Renal cortical epithelial cell (primary cell): ENCODE data around the gene CCDC24. TPM values are rescaled to one million over a fixed set of nuclear protein-coding genes. Genes with fewer than 3 reads are reported as not detected.

ENCODE experiments used
- DNase-seq: peaks from one replicate; pipeline ENCODE4 v3.0.0-alpha.2; 2011; ENCODE audit warnings: low read depth
- total RNA-seq: library from RNA; depleted of rRNA; stranded (reverse); fragments of >200 nt; gene quantifications from 2 replicates; pipeline ENCODE4 v1.2.3, GENCODE V29; 2014

CCDC24 gene
- total RNA-seq, 1 donor from 2014 or later = 6.5 TPM

DNA sequence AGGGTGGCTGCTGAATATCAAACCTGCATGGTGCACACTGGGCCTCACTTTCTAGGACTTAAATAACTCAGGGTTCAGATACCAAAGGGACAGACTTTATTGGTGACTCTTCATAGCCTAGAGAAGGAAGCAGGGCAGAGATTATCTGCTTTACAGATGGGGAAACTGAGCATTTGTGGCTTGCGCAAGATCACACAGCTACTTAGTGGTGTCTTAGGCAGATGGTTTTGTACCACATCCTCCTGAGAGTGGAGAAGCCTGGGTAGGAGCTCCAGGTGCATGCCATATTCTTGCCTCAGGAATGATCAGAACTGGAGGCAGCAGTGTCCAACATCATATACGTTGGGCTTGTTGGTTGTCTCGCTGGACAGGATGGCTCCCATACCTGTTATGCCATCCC is 28.4 kb upstream of the CCDC24 start:
- no peak for DNase-seq

- no peak for DNase-seq
Measured at GRCh38 chr1:43963890-43964289, 27.5 kb upstream of the CCDC24 start.

- DNase-seq = no peak
Measured at GRCh38 chr1:43965316-43965715, 26.1 kb upstream of the CCDC24 start.

GRCh38 chr1:43968348-43968948 is 23.0 kb upstream of the CCDC24 start:
- DNase-seq = no peak

GRCh38 chr1:43969416-43969745 is 22.0 kb upstream of the CCDC24 start:
- no peak for DNase-seq

- DNase-seq = peak; percentile 95
Measured at GRCh38 chr1:43969746-43970466, 21.5 kb upstream of the CCDC24 start, which contains the start of gene DPH2. Gene DPH2, plus strand, starts transcription at chr1:43970010. Its CDS starts 166 bp downstream, at chr1:43970176.

- DNase-seq = no peak
Measured at GRCh38 chr1:43970502-43970901, 20.9 kb upstream of the CCDC24 start.

- no peak for DNase-seq
Measured at GRCh38 chr1:43970911-43971310, 20.5 kb upstream of the CCDC24 start.

- no peak for DNase-seq
Measured at GRCh38 chr1:43971336-43971980, 19.9 kb upstream of the CCDC24 start.

- no peak for DNase-seq
Measured at GRCh38 chr1:43973981-43974442, 17.4 kb upstream of the CCDC24 start.

GRCh38 chr1:43974443-43975248 is 16.8 kb upstream of the CCDC24 start, which contains the start of gene ATP6V0B:
Gene ATP6V0B, plus strand, starts transcription at chr1:43974960. Its CDS starts 81 bp downstream, at chr1:43975041.
- DNase-seq = peak; percentile 74

DNA sequence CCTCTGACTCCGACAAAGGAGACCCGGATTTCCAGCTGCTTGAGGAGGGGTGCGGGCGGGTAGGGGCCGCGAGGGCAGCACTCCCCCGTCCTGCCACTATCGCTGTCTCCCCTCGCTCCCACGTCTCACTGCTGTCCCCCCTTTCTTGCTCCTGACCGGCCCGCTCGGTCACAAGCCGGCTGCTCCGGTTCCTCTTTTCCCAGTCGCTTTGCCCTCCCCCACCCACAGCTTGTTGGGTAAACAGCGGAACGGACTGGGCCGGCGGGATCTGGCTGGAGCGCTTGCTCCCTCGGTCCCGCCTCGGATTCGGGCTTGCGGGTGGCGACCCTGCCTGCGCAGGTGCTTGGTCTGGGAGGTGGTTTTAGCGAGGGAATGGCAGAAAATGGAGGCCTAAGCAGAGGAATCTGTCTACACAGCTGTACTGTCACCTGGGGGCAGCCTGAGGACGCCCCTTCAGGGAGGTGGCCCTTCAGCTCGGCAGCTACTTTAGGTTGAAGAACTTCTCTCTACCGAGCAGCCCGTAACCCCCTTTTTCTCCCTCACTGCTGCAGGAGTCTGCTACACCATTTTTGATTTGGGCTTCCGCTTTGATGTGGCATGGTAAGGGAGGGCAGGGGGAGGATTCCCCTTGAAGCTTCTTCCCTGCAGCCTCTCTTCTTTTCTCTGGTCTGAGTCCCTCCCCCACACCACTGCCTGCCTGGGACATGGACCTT is 16.0 kb upstream of the CCDC24 start:
- DNase-seq = no peak

DNA sequence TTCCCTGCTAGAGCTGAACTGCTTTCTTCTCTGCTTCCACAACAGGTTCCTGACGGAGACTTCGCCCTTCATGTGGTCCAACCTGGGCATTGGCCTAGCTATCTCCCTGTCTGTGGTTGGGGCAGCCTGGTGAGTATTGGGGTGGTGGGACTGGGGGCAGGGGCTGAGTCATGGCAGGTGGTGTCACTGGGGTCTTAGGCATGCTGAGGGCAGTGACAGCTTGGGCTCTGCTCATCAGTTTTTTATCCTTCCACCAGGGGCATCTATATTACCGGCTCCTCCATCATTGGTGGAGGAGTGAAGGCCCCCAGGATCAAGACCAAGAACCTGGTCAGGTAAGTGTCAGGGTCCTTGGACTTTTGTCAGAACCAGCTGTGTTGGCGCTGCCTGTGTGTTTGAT is 15.4 kb upstream of the CCDC24 start:
- no peak for DNase-seq

GRCh38 chr1:43976890-43977289 is 14.5 kb upstream of the CCDC24 start:
- no peak for DNase-seq

DNA sequence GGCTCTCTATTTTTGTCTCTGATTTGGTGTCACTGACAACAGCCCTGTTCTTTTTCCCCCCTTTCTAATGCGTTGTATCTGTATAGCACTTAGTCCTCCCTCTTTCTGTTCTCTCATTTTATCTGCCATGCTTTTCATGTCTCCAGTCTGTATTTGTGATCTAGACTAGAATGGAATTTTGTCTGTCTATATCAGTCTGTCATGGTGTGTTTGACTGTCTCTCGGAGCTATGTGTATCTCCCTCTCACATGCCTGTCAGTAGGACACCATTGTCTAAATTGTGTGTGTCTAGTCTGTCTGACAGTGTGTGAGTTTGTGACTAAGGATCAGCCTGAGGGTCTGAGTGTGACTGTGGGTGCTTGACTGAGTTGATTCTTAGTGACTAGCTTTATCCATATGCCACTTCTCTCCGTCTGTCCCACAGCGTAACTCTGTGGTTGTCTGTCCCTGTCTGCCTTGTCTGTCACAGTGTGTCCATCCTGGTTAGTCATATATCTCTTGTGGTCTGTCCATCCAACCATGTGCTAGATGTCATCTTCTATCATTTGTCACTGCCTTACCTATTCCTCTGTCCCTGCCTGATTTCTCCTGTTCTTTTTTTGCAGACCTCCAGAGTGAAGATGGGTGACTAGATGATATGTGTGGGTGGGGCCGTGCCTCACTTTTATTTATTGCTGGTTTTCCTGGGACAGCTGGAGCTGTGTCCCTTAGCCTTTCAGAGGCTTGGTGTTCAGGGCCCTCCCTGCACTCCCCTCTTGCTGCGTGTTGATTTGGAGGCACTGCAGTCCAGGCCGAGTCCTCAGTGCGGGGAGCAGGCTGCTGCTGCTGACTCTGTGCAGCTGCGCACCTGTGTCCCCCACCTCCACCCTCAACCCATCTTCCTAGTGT is 13.8 kb upstream of the CCDC24 start:
- DNase-seq = no peak

- DNase-seq = no peak
Measured at GRCh38 chr1:43978264-43978550, 13.2 kb upstream of the CCDC24 start.

DNA sequence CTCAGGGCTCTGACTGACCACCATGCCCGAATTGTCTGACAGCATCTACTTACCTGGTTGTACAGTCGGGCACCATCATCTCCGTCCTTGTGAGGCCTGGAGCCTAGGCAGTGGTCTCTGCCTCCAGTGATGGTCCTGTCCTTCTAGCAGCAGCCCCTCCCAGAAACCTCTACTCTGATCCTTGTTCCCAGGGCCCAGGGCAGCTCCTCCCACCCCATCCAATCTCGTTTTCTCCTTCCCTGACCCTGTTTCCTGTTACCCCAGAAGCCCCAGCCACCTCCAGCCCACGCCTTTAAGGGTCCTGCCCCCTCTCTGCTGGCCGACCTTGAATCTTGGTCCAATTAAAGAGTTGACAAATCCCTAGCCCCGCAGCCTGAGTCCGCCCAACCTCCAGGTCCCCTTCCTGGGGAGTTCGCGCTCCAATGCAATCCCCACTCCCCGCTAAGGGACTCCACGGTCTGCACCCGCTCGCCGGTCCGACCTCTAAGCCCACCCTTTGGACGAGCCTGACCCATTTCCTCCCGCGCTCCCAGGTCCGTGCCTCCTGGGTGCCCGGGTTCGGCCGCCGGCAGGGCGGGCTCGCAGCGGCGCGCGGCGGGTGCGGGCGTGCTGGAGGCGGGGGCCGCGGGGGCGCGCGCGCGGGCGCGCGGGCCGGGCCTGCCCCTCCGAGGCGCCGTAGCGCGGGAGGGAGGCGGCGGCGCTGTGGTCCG is 12.7 kb upstream of the CCDC24 start, which contains the start of gene B4GALT2:
TSS of gene B4GALT2 (plus strand) at position 660 of the 710 bp plus-strand sequence. CDS start 1,951 bp downstream, outside the sequence.
- DNase-seq = no peak

DNA sequence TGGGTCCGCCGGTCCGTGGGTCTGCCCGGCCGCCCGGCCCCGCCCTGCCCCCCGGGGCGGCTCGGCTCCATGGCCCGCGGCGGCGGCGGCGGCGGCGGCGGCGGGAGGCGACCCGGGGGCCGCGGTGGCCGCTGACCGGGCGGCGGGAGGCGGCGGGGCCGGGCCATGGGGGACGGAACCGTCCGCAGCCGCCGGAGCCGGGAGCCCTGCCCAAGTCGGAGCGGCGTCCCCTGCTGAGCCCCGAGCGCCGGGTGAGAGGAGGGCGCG is 12.2 kb upstream of the CCDC24 start:
- DNase-seq = no peak

- no peak for DNase-seq
Measured at GRCh38 chr1:43979528-43980254, 11.7 kb upstream of the CCDC24 start.
